SK-N-MC (cell line): Measurements from ENCODE around the gene TEX22.
A peak's percentile ranks its signal among the peaks of the same experiment; 100 is the strongest.

Experiments
- DNase-seq: peaks from one replicate; pipeline ENCODE4 v3.0.0-alpha.2; 2011; ENCODE audit warnings: low read depth, low spot score
- H3K27ac ChIP-seq: fragments of 200-600 bp; sonication (generic); 2 replicates; pipeline ENCODE4 v1.5.1; 2016; ENCODE audit warnings: mixed run types
- H3K36me3 ChIP-seq: fragments of 200-600 bp; sonication (generic); 2 replicates; pipeline ENCODE4 v1.6.1; 2017; ENCODE audit warnings: antibody characterized with exemption, low read length, mixed read lengths; ENCODE audit not compliant: insufficient read depth
- H3K4me3 ChIP-seq: fragments of 200-600 bp; sonication (generic); 2 replicates; pipeline ENCODE4 v1.5.1; 2016
- H3K9ac ChIP-seq: fragments of 200-600 bp; sonication (generic); 2 replicates; pipeline ENCODE4 v1.8.0; 2017; ENCODE audit warnings: mixed run types, mixed read lengths; ENCODE audit not compliant: insufficient read length
- H3K9me3 ChIP-seq: fragments of 200-600 bp; sonication (generic); 2 replicates; pipeline ENCODE4 v1.6.1; 2017; ENCODE audit warnings: low read depth, mild to moderate bottlenecking, antibody characterized with exemption, low read length, moderate library complexity, mixed read lengths
- EZH2 ChIP-seq: fragments of 200-600 bp; sonication (generic); IDR thresholded peaks from one replicate; pipeline ENCODE4 v1.6.1; 2017; ENCODE audit warnings: antibody characterized with exemption
- FOXP2 ChIP-seq: optimal IDR thresholded peaks from 2 replicates; pipeline ENCODE3; 2011; ENCODE audit warnings: mild to moderate bottlenecking, moderate library complexity; ENCODE audit not compliant: insufficient read depth; ENCODE audit errors: extremely low read length, control extremely low read depth
- POLR2AphosphoS5 ChIP-seq: IDR thresholded peaks from 2 replicates; pipeline ENCODE4 v1.6.1; 2012; ENCODE audit warnings: mild to moderate bottlenecking, low read depth, low read length, borderline replicate concordance

Gene TEX22

DNA sequence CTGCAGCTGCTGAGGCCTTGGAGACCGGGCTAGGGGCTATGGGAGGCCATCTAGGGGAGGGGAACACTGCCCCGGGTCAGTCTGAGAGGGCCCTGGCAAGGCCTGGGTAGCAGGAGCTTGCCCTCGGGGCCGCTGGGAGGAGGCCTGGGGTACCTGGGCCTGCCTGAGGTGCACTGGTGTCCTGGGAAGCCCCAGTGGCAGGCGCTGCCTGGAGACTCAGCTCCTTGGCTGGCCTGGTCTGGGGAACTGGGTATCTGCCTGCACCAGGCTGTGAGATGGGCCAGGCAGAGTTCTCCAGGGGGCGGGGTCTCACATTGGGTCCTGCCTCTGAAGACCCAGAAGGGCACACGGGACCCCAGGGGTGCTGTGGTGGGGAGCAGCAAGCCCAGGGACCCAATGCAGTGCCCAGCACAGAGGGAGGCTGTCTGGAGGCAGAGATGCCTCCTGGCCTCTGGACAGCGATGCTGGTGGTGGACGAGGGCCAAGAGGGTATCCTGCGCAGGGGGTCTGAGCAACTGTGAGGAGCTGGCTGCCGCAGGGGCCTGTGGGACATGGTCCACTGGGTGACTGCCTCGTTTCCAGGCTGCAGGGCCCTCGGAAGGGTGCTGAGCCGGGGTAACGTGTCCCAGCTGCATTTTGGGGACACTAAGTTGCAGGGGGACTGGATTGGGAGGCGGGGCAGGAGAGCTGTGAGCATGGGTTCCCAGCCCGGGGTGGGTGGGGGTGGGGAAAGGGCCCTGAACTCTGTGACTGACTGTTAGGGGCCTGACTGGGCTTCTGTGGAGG lies 13.8 kb downstream of the TEX22 start:
- Histone ChIP-seq H3K9ac (peak overlapping the region; percentile 40), H3K36me3 (no peaks in the 10 kb centered on the region), H3K27ac (peak overlapping the region; percentile 67), H3K9me3 (no peaks in the 10 kb centered on the region), H3K4me3 (peak overlapping the region; percentile 70)
- DNase-seq: no peak
- TF ChIP-seq FOXP2 (no peak), EZH2 (no peak), POLR2AphosphoS5 (no peak)

DNA sequence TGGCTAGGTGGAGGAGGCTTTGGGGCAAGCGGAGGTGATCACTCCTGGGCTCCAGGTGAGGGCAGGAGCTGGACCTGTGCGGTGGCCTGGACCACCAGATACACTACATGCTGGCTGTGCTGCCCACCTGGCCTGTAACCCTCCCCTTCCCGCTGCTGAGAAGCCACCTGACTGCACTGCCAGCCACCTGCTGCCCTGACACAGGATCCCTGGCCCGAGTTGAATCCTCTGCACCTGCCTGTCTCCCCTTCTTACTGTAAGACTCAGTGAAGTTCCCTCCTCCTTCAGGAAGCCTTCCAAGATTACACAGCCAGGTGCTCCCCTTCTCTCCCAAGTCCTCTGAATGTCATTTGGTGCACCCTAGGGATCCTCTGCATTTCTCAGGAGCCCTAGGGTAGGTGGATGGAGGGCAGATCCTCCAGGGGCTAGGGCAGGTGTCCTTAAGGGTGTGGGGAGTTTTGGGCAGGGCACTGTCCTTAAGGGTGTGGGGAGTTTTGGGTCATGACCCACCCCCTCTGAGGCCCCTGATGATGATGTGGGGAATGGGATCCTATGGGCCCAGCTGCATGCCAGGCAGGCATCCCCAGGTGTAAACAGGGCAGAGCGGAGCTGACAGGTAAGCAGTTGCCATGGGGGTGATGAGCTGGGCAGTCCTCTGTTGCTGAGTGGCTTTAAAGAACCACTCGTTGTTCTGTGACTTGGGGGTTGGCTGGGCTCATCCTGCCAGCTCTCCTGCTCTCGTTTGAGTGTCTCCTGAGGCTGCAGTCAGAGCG lies 14.6 kb downstream of the TEX22 start:
- H3K27ac ChIP-seq: no peak overlapping the region
- H3K36me3 ChIP-seq: no peaks in the 10 kb centered on the region
- DNase-seq: no peak
- no peak overlapping the region for H3K4me3 ChIP-seq
- no peak overlapping the region for H3K9ac ChIP-seq
- H3K9me3 ChIP-seq: no peaks in the 10 kb centered on the region
- TF ChIP-seq POLR2AphosphoS5: no peak
- no peak for TF ChIP-seq FOXP2
- TF ChIP-seq EZH2: no peak

DNA sequence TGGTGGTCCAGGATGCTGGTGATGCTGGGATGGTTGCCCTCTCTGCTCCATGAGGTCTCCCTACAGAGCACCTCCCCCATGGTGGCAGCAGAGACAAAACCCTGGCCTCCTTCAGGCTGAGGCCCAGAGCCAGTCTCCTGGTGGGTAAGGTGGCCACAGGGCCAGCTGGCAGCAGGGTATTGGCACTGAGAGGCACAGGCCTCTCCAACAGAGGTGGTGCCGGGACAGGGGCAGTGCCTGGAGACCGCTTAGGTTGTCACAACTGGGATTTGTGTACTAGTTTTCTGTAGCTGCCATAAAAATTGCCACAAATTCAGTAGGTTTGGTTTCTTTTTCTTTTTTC lies 15.2 kb downstream of the TEX22 start:
- H3K4me3 ChIP-seq: no peak overlapping the region
- H3K27ac ChIP-seq: peak overlapping the region; percentile 36; the same call in 1 of the 2 replicates
- H3K9me3 ChIP-seq: no peaks in the 10 kb centered on the region
- H3K36me3 ChIP-seq: no peaks in the 10 kb centered on the region
- no peak for DNase-seq
- TF ChIP-seq POLR2AphosphoS5 (no peak), EZH2 (no peak), FOXP2 (no peak)
- H3K9ac ChIP-seq: no peak overlapping the region

DNA sequence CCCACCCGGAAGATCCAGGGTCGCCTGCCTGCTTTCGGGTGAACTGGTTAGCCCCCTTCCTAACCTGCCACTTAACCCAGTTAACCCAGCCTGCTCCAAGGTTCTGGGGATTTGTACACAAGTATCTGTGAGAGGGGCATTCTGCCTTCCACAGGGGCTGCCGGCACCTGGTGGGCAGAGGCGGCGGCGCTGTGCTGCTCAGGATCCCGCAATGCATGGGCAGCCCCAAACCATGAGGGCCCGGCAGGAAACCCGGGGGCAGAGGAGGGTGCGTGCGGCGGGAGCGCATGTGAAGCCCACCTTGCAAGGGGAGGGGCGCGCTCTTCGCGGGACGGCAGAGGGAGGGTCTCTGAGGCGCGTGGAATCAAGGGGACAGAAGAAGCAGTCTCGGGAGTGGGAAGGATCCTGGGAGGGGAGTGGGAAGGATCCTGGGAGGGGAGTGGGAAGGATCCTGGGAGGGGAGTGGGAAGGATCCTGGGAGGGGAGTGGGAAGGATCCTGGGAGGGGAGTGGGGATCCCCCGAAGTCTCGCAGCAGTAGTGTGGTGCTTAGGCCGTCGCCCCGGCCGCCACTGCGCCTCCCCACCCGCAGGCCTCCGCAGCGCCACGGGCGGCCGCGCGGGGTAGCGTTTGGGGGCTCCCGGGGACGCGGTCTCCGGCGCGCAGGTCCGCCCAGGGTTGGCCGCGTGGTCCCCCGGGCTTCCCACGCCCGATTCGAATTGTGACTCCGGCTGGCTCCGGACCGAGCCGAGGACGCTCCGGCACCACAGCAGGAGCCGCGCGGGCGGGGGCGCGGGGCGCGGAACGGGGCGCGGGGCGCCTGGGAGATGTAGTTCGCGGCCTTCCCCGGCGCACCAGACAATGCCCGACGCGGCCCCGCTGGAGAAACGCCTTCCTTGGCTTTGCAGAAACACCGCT lies 16.4 kb downstream of the TEX22 start:
- Histone ChIP-seq H3K27ac (peak overlapping the region; percentile 46; the same call in 1 of the 2 replicates), H3K9me3 (no peaks in the 10 kb centered on the region), H3K4me3 (peak overlapping the region; percentile 70), H3K36me3 (no peaks in the 10 kb centered on the region), H3K9ac (peak overlapping the region; percentile 59)
- no peak for TF ChIP-seq POLR2AphosphoS5
- TF ChIP-seq EZH2: no peak
- no peak for DNase-seq

DNA sequence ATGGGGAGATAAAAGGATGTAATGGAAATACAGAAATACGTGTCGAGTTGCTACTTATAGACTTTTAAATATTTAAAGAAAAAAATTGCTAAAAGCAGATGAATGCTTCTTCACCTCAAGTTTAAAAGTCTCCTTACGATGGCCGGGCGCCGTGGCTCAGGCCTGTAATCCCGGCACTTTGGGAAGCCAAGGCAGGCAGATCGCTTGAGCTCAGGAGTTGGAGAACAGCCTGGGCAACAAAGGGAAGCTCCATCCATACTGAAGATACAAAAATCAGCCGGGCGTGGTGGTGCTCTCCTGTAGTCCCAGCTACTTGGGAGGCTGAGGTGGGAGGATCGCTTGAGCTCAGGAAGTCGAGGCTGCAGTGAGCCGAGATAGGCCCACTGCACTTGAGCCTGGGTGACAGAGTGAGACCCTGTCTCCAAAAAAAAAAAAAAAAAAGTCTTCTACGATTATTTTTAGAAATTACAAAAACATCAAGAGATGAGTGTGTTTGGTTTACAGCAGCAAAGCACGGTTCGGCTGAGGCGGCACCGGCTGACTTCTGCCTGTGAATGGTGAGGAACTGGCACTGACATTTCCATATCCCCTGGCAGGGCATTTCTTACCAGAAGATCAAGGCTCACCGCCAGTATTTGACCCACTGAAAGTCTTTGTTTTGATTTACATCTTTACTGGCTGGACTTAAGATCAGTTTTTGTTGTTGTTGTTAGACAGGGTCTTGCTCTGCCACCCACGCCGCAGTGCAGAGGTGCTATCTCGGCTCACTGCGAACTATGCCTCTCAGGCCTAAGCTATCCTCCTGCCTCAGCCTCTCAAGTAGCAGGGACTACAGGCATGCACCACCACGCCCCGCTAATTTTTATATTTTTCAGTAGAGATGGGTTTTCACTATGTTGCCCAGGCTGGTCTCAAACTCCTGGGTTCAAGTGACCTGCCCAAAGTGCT lies 17.4 kb downstream of the TEX22 start:
- peak overlapping the region; percentile 70 for H3K4me3 ChIP-seq
- H3K9me3 ChIP-seq: no peaks in the 10 kb centered on the region
- H3K9ac ChIP-seq: peak overlapping the region; percentile 59
- H3K36me3 ChIP-seq: no peaks in the 10 kb centered on the region
- TF ChIP-seq EZH2 (no peak), FOXP2 (no peak), POLR2AphosphoS5 (no peak)
- DNase-seq: no peak
- peak overlapping the region; percentile 46 for H3K27ac ChIP-seq

DNA sequence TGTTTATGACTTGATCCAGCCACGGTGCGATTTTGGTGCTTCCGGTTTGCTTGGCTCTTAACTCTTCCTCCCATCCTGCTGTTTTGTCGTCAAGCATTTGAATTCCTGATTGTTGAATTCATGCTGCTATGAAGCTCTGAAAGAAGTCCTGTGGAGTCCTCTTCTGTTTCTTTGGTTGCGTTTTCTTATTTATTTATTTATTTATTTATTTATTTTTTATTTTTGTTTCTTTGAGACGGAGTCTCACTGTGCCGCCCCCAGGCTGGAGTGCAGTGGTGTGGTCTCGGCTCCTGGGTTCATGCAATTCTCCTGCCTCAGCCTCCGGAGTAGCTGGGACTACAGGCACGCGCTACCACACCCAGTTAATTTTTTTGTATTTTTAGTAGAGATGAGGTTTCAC lies 18.3 kb downstream of the TEX22 start:
- TF ChIP-seq EZH2 (no peak), POLR2AphosphoS5 (no peak), FOXP2 (no peak)
- Histone ChIP-seq H3K4me3 (no peak overlapping the region), H3K9ac (no peak overlapping the region), H3K27ac (peak overlapping the region; percentile 19; the same call in 1 of the 2 replicates), H3K36me3 (peaks cover 5% of the 10 kb centered on the region; the same call in 1 of the 2 replicates), H3K9me3 (no peaks in the 10 kb centered on the region)
- no peak for DNase-seq

DNA sequence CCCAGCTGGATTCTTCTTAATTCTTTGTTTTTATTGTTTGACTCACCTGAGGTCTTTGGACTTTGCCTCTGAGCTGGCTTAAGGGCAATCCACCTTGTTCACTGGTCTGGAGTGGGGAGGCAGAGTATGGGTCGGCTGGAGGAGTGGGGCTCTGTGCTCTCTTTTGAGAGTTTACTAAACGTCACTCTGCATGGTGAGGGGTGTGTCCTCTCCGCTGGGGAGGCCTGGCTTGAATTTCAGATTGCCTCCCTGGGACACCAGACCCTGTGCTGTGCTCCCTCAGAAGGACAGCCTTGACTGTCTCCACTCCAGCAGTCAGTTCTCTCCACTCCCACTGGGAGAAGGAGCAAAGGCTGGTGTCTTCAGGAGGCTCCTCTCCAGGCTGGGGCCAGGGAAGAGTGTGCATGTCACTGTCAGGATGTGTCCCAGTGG lies 19.4 kb downstream of the TEX22 start:
- H3K9me3 ChIP-seq: no peaks in the 10 kb centered on the region
- no peak overlapping the region for H3K4me3 ChIP-seq
- DNase-seq: no peak
- H3K9ac ChIP-seq: no peak overlapping the region
- peaks cover 15% of the 10 kb centered on the region; the same call in 1 of the 2 replicates for H3K36me3 ChIP-seq
- no peak overlapping the region for H3K27ac ChIP-seq
- no peak for TF ChIP-seq EZH2
